NCI-H526 (cell line): ENCODE data around the gene MYO16.

ENCODE experiments used
- DNase-seq, 2 experiments: peaks; one replicate each; lab custom pipeline; 2025; lab: John Stamatoyannopoulos, UW

The MYO16 gene

DNA sequence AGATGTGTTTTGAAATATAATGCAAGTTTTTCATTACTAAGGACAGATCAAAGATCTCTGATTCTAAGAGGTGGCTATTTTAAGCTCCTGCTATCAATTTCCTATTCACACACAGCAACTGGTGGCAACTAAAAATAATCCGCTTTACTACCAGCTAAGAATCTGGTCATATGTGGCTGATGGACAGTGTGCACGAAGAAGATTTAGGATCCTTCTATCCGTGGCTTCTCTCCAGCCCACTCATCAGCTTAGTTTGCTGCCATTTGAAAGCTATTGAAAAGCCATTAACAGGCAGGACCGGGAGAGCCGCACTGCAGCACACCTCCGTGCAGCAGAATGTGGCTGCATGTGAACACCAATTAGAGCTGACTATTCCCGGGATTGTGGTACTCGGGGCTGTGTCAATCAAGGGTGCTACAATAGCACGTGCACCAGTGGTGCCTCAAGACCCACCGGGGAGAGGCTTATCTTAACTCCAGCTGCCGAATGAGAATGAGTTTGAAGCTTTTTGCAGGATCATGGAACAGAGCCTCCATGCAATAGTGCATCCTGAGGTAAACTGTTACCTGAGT is at the start of gene MYO16:
TSS of gene MYO16 (plus strand) at position 431 of the 572 bp plus-strand sequence. CDS start 234 bp downstream, outside the sequence.
- DNase-seq, result no peak

DNA sequence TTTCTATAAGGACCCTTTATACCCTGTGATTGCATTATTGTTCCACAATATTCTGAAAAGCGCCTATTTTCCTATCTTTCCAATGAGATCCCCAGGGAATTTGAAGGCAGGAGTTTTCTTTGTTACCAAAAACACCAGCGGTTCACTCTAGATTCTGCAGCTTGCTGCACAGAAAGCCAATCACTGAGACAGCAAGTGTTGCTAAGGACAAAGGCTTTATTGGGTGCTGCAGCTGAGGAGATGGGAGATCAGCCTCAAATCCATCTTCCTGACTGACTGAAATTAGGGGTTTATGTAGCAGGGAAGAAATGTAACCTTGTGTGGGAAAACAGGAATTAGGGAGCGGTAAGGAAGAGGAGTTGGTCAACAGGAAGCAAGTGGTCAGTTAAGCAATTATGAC is 42.6 kb upstream of the MYO16 start:
- DNase-seq, result no peak

DNA sequence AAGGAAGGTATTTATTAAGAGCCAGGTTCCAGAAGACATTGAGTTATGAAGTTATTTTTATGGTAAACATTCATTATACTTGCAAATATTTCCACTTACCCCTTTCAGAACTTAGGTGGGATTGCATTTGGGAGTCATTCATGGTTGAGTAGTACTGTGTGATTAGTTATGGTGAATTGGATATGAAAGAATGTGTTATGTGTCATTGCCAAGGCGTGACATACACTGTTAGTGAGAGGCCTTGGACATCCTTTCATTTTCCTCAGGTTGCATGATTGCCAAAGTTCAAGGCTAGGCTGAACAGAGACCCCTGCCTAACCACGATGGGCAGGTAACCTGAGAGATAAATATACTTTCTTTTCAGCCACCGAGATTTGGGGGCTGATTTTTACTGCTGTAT is 40.9 kb upstream of the MYO16 start:
- no peak for DNase-seq

DNA sequence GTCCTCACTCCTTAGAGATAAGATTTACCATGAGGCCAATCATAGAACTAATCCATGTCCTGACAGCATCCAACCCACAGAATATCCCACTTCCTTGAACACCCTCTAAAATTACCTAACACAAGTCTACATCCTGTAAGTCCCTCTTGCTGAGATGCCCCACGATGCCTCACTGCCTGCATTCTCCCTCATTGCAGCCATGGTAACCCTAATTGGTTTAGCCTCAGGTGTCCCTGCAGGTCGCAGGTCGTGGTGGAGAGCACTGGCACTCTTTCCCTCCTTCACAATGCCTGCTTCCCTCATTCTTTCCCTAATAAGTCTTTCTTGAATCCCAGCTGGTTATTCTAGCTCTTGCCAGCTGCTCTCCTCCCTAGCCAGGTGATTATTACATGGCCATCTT is 35.3 kb upstream of the MYO16 start:
- no peak for DNase-seq

DNA sequence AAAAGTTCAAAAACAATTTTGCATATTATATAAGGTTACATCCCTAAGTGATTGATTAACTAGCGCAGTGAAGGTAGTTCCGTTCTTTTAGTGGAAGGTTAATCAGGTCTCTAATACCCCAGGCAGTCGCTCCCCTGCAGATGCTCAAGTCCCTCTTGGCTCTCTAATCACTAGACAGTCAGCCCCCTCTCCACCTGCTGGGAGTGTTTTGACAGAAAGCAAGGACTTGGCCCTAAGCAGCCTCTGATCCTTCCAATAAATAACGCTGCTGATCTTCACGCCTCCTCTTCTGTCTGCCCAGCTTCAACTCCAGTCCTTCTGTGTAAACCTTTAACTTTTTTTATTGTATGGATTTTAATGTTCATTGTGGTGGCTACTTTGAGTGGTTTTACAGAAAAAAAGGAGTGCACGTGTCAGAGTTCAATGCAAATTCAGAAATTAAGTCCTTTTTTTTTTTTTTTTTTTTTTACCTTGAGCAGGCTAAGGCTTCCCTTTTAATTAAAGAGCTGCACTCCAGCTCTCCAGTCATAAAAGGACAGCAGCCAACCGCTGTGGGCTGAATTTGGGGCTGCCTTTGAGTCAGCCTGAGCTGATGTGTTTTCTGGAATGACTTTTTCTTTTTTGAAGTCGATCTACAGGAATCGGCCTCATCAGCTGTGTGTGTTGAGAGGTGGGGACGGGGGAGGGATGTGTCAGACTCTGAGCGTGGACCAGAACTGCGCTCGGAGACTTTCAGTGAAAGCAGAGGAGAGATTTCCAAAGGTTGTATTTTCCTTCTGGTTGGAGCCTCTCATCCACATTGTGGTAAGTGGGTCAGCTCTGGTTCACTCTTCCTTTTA is 33.8 kb upstream of the MYO16 start:
- no peak for DNase-seq

DNA sequence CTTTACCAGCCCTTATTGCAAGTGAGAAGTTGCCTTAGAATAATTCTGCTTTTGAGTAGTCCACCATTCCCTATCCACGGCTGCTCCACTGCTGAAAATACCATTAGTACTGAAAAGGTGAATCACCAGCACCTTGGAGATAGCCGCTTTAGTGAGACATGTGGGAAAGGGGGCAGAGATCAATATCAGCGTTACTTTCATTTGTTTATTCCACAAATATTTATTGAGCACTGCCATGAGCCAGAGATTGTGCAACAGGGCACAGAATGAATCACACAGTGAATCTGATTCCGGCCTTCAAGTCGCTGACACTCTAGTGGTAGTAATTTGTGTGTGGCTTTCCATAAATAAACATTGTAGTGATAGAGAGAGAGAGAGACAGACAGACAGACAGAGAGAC is 31.5 kb upstream of the MYO16 start:
- DNase-seq, result no peak

DNA sequence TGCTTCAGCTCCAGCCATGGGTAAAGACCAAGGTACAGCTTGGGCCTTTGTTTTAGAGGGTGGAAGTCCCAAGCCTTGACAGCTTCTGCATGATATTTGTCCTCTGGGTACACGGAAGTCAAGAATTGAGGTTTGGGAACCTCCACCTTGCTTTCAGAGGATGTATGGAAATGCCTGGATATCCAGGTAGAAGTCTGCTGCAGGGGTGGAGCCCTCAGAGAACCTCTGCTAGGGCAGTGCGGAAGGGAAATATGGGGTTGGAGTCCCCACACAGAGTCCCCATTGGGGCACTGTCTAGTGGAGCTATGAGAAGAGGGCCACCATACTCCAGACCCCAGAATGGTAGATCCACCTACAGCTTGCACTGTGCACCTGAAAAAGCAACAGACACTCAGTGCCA is 23.0 kb upstream of the MYO16 start:
- no peak for DNase-seq

DNA sequence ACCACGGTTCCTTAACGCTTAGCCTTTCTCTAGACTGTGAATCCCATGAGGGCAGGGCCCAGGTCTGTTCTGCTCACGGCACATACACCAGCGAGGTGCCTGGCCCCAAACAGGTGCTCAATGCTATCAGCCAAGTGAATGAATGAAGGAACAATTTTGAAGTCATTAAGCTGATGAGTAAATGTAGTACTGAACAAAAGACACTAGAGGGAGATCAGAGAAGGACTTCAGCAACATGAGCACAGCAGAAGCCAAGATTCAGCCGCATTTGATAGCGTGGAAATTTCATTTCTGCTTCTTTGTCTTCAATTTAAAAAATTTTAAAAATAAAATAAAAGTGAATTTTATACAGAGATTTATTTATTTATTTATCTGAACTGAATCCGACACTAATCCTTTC is 20.1 kb upstream of the MYO16 start:
- DNase-seq, result peak; percentile 6 to 59

DNA sequence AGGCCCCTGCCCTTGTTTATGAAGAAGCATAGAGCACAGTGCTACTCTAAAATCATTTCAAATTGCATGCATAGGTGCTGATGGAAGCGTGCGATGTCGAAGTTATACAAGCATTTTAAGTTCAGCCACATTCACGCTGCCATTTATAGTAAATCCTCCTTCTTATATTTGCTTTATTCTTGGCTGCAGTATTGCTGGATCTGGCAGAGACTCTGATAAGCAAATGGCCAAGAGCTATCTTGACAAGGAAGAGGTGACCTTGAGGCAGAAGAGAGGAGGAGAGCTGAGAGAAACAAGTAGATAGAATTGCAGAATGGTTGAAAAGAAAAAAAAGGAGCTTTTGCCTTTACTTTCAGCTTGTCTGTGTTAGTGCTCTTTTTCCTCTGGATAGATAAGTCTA is 18.9 kb upstream of the MYO16 start:
- DNase-seq, result no peak

DNA sequence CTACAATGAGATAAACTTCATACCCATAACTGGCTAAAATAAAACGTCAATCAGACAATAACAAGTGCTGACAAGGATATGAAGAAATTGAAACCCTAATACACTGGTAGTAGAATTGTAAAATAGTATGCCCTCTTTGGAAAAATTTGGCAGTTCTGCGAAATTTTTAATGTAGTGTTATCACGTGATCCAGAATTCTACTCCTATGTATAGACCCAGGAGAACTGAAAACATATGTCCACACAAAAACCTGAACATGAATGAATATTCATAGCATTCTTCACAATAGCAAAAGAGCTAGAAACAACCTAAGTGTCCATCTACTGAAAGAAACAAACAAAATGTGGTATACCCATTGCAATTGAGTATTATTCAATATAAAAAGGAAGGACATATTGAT is 14.2 kb upstream of the MYO16 start:
- no peak for DNase-seq

DNA sequence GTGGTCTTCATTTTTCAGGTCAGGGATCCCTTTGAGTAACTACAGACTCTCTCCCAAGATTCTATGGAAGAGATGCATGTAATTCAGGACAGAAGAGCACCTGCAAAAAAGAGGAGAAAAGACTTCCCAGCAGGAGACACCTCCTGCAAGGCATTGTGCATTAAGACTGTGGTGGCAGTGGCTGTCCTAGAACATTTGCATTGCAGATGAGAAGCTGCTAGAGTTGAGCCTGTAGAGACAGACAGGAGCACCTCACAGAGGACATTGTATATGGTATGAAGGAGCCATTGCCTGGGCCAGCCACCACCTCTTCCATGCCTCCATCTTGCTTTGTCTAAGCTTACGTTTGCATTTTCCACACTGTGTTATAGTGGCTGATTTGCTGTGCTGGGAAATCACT is 11.2 kb upstream of the MYO16 start:
- DNase-seq, result peak; percentile 40 to 45

DNA sequence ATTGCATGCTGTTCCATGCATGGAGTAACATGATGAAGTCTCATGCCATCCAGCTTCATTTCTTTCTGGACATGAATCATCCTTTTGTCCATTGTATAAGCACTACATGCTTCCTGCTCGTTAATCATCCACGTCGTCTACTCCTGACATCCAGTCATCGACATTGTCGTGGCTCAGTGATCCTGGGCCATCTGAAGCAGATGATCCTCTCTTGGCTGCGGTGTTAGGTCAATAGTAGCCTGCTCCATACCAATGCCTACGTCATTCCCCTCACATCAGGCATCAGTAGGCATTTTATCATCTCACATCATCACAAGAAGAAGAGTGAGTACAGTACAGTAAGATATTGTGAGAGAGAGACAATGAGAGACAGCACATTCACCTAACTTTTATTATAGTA is 7.9 kb upstream of the MYO16 start:
- no peak for DNase-seq

DNA sequence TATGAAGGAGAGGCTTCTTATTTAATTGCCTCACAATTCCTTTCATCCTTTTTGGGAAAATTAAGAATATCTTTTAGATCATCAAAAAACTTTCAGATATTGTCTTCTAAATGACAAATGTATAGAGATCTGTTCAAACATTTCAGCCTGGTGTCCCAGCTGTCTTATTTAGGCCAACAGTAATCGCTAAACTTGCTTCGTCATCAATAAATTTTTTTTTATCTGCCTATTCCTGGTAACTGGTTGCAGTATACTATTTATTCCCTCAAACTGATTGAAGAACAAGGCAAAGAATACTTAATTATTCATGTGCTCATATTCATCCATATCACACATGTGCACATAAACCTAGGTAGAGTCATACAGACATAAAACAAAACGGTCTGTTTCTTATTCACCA is 5.3 kb upstream of the MYO16 start:
- no peak for DNase-seq

DNA sequence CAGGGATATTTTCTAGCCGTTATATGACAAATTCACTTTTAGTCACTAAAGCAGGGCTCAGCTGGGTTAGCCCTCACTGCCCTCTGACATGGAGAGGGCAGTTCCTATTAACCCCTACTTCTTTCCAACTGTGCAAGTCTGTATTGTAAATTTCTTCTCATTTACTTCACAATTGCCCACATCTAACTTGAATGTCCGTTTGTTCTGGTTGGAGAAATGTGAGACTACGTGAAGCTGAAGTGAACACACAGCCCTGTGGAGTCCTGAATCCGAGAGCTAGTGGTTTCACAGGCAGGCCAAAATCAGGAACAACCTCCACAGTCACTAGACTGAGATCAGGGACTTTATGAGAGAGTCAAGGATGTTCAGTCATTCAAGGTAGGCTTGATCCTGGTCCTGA is 4.4 kb upstream of the MYO16 start:
- no peak for DNase-seq

DNA sequence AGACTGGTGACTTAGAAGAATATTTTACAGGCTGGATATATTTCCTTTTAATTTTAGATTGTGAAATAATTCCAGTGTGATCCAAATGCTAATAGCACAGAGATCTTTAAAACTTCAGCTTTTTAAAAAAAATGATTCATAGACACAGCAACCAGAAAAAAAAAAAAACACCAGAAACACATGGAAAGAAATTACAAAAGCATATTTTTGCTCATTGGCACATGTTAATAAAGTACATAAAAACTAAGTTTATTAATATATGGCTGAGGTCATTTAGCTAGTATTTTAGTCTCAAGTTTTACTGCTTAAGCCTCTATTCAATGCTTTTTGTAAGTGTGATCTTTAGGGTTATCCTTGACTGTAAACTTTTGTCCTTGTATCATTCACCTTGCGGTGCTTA is 577 bp downstream of the MYO16 start:
- DNase-seq, result no peak

DNA sequence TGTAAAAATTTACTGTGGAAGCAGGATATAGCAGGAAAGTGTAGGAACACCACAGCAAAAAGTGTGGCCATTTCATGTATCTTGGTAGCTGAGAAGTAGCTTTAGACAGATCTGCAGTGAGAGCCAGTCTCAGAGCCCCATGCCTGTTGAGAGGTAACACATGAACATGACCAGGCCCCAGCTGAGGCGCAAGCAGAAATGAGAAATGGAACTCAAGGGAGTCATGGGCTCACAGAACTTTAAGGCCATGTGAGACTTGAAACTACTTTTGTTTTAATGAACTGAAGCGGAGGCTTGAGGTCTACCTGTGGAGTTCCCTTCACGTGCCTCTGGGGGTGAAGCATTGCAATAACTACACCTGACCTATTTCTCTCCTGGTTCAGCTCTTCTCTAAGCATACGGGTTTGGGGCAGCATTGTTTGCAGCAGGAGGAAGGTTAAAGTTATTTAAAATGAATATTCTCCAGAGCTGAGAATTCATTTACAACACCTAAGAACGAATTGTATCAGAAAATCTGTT is 3.3 kb downstream of the MYO16 start:
- DNase-seq, result no peak

DNA sequence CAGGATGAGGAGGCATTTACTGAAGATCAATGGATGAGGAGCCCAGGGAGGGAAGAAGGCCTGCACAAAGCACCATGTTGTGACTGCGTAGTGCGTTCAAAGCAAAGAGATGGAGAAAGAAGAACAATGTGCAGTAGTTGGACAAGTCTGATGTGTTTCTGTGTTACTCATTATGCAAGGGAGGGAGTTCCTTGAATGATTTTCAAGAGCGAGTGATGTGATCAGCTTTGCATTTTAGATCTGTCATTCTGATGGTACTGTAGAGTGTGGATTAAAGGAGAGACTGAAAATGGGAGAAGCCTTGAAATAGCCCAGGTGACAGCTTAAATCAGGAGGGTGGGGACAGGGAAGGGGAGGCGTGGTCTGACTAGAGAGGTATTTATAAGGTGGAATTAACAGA is 9.5 kb downstream of the MYO16 start:
- DNase-seq, result no peak

DNA sequence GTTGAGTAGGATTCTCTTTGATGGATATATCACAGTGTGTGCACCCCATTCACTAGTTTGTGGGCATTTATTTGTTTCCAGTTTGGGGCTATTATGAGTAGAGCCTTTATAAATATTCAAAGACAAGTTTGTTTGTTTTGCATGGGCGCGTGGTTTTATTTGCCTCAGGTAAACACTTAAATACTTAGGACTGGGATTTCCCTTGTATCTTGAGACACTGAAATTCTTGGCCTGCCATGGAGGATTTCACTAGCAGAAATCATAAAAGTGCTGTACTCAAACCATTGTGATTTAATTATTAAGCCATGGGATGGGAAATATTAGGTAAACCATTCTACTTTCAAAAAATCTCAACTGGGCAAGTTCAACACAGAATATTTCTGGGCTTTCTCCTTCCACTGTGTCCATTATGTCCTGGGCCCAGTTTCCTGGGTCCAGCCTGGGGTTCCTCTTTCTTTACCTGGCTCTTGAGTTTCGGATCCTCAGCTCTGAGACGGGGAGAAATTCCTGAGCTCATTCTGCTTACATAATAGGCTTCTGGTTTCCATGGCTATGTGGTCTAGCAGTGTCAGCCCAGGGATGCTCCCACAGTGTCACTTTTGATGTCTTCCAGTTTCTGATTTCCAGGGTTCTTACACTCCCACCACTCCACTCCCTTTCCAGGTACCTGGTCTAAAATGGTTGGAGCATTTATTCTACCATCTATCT is 14.4 kb downstream of the MYO16 start:
- no peak for DNase-seq

DNA sequence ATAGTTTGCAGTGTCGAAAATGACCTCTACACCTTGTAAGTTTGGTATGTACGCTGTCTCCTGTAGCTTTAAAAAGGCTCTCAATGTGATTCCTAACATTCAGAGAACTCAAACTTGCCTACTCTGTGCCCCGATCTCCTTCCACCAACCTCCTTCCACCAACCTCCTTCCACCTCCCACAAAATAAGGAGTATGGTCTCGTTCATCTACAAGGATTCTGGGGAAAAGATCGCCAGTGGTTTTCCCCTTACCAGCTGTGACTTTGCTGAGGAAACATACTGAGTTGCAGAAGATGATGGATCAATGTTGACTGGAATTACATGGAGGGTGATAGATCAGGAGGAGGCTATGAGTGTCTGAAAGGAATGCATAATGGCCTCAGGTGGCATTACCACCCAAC is 16.0 kb downstream of the MYO16 start:
- DNase-seq, result no peak

DNA sequence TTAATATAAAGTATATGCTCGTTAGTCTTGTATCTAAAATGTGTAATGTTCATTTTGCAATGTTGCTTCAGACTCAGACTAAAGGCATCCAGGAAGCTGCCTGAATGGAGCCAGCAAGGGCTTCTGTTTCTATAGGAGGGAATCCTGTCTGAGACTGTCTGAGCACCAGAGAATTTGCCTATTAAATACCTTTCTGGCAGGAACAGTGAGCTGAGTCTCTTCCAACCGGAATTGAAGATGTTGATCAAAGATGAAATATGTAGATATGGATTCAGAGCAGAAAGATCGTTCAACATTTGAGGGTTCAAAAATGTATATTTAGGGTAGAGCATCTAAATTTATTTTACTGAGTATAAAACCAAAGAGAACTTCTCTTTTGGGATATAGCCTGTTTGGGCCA is 20.9 kb downstream of the MYO16 start:
- peak in 1 of 2 experiments; percentile 14 for DNase-seq

DNA sequence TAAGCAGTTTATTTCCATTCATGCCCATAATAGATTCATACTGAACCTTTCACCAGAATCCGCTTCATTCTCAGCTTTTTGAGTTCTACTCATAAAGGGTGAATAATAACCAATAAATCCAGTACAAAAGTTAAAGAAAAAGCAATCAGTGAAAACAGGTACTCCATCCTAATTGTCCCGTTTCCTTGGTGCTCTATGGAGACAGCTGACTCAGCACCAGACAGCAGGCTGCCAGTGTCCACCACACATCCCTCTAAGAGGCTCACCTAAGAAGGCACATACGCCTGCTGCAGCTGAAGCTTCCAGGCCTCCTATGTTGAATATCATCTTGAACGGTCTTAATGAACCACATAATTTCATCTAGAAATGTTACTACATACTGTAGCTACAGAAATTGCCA is 27.3 kb downstream of the MYO16 start:
- no peak for DNase-seq

DNA sequence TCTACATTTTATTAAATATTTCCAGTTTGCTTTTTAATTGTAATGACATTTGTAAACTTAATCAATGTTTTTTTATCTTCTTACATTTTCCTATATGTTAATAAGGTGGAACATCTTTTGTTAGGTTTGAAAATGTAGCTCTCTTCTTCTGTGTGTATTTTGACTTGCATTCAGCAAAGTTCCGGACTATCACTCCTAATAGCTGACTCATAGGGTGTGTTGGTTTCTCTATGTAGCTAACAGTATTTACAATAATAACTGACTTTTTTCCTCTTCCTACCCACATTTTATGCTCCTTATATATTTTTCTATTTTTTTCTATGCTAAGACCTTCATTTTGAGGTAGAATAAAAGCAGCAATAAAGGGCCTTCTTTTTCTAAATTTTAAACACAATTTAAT is 28.1 kb downstream of the MYO16 start:
- no peak for DNase-seq

DNA sequence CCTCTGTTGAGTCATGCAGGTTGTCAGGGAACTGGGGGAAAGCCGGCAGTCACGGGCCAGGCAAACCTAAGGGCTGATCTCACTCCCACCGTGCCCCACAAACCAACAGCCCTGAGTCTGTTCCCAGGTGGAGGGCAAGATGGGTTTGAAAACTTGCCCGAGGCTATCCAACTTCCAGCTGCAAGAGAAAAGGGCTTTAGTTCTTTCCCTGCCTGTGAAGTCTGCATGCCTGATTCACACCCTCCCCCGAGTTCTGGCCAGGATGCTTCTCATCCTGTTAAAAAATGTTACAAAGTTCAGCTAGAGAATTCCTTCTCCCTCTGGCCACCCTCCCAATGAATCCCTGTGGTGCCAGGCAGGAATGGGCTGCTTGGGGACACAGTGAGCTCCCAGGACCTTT is 33.1 kb downstream of the MYO16 start:
- DNase-seq, result no peak
